Upper lobe of left lung (tissue), 6 donors: ENCODE measurements around the gene PRCP. TPM values are rescaled to one million over a fixed set of nuclear protein-coding genes. Genes with fewer than 3 reads are reported as not detected.

Experiments
- ATAC-seq, 2 donors: fragments of 200-7000 bp; cut with Tn5 transposase; one replicate each; pipeline ENCODE4 v1.9.1; 2022; ENCODE audit warnings: mild to moderate bottlenecking in 2 of 2, moderate library complexity in 2 of 2; ENCODE audit not compliant: low FRiP score in 2 of 2
- DNase-seq, 2 donors: peaks; one replicate each; pipeline ENCODE4 v3.0.0-alpha.2; 2019 to 2020
- H3K27ac ChIP-seq, 4 donors: fragments of 200-600 bp; sonication (generic); one replicate each; pipeline ENCODE4 v1.5.1; 2016 to 2019
- H3K27me3 ChIP-seq, 4 donors: fragments of 200-600 bp; sonication (generic); one replicate each; pipeline ENCODE4 v1.5.1; 2017 to 2019
- H3K36me3 ChIP-seq, 4 donors: fragments of 200-600 bp; sonication (generic); one replicate each; pipeline ENCODE4 v1.5.1; 2016 to 2019
- H3K4me1 ChIP-seq, 4 donors: fragments of 200-600 bp; sonication (generic); one replicate each; pipeline ENCODE4 v1.5.1; 2018 to 2019
- H3K4me3 ChIP-seq, 4 donors: fragments of 200-600 bp; sonication (generic); one replicate each; pipeline ENCODE4 v1.5.1; 2017 to 2019; ENCODE audit warnings: mild to moderate bottlenecking in 2 of 4, moderate library complexity in 1 of 4
- H3K9me3 ChIP-seq, 4 donors: fragments of 200-600 bp; sonication (generic); one replicate each; pipeline ENCODE4 v1.5.1; 2018 to 2019
- CTCF ChIP-seq, 6 experiments: fragments of 450-650 bp in 4 of 6; fragments of 200-600 bp in 2 of 6; sonication (generic) in 2 of 6; IDR thresholded peaks; one replicate each; pipeline ENCODE4 v1.5.1; 2016 to 2019; ENCODE audit warnings: antibody characterized with exemption in 6 of 6
- EP300 ChIP-seq, 4 donors: sonication (generic); formaldehyde crosslinking; IDR thresholded peaks; one replicate each; pipeline ENCODE4 v1.5.1; 2017; ENCODE audit warnings: antibody characterized with exemption in 4 of 4, control low read depth in 2 of 4
- POLR2A ChIP-seq, 4 donors: fragments of 450-650 bp; IDR thresholded peaks; one replicate each; pipeline ENCODE4 v1.5.1; 2016 to 2017; ENCODE audit warnings: antibody characterized with exemption in 4 of 4, mild to moderate bottlenecking in 2 of 4
- POLR2AphosphoS5 ChIP-seq, 2 donors: sonication (generic); formaldehyde crosslinking; IDR thresholded peaks; one replicate each; pipeline ENCODE4 v1.5.1; 2017; ENCODE audit warnings: antibody characterized with exemption in 2 of 2
- WGBS, 2 donors: methylation state at CpG; one replicate each; pipeline ENCODE4 v1.1.5; 2017 to 2018; 5-methylcytosine and 5-hydroxymethylcytosine counted together
- total RNA-seq, 6 donors: library from RNA; depleted of rRNA in 4 of 6; stranded (reverse); fragments of >200 nt in 4 of 6; gene quantifications; one replicate each; pipeline versions ENCODE4 v1.1.0 to v1.2.1, GENCODE V29; 2016 to 2021
- donor health status: DM: no; HTN: no; CAD: no; lungs with moderate emphysema.
- donor health status: DM: no; HTN: yes; CAD: no; lungs with severe emphysema.

Gene PRCP
- total RNA-seq, 6 donors from 2014 or later, result 11.5 to 84.5 (median 39.1) TPM

DNA sequence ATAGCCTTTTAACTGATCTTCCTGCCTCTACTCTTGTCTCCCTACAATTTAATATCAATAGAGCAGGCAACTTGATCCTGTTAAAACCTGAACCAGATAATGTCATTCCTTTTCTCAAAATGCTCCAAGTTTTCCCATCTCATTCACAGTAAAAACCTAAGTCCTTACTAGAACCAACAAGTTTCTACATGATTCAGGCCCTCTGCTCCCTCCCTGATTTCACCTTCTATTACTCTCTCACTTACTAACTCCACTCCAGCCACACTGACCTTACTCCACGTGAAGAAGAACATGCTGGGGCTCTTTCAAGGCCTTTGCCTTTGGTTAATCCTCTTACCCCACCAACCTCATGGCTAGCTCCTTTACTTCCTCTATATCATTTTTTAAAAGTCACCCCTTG lies 71.1 kb downstream of the PRCP start:
- WGBS, 2 donors, result 81 to 93% methylated on average over 1 of the region's 1 CpG
- Histone ChIP-seq H3K4me1 (no peaks in the 10 kb centered on the region), H3K27me3 (no peaks in the 10 kb centered on the region)

DNA sequence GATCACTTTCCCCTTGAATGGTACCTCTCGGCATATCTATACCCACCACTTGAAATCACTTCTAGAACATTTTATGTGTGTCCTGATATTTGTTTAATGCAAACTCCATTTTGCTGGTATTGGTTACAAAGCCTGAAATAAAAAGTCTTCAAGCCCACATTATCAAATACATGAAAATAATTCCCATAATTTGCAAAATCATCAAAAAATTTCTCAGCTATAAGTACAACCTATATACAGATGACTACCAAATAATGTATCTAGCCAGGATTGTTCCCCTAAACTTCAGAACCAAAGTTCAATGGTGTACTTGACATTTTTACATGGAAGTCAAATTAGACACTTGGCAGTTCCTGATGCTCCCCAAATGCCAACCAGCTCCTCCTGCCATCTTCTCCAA lies 71.8 kb downstream of the PRCP start:
- Histone ChIP-seq H3K36me3 (peaks cover 0 to 13% (median 0%) of the 10 kb centered on the region in 4 donors), H3K4me3 (no peak overlapping the region), H3K9me3 (no peaks in the 10 kb centered on the region), H3K4me1 (no peaks in the 10 kb centered on the region), H3K27me3 (no peaks in the 10 kb centered on the region), H3K27ac (no peak overlapping the region)
- DNase-seq, result no peak
- no peak for ATAC-seq
- TF ChIP-seq EP300 (IDR thresholded peaks at IDR 0.05), result no peak
- WGBS, 2 donors, result 92 to 95% methylated on average over 1 of the region's 1 CpG

More for the DNA sequence above, 71.1 kb downstream of the PRCP start:
- H3K4me3 ChIP-seq, result no peak overlapping the region
- H3K27ac ChIP-seq, result no peak overlapping the region
- H3K9me3 ChIP-seq, result no peaks in the 10 kb centered on the region
- DNase-seq, result no peak
- H3K36me3 ChIP-seq, result peaks cover 0 to 19% (median 0%) of the 10 kb centered on the region in 4 donors
- no peak for ATAC-seq
- no peak for TF ChIP-seq POLR2AphosphoS5 (IDR thresholded peaks at IDR 0.05)
- no peak for TF ChIP-seq EP300 (IDR thresholded peaks at IDR 0.05)
- no peak for TF ChIP-seq POLR2A (IDR thresholded peaks at IDR 0.05)
- no peak for TF ChIP-seq CTCF (IDR thresholded peaks at IDR 0.05)

- Histone ChIP-seq H3K4me1 (no peaks in the 10 kb centered on the region), H3K27ac (no peak overlapping the region), H3K27me3 (no peaks in the 10 kb centered on the region), H3K36me3 (peaks cover 0 to 8% (median 0%) of the 10 kb centered on the region in 4 donors), H3K4me3 (no peak overlapping the region), H3K9me3 (no peaks in the 10 kb centered on the region)
- TF ChIP-seq EP300 (IDR thresholded peaks at IDR 0.05) (no peak), POLR2A (IDR thresholded peaks at IDR 0.05) (no peak), POLR2AphosphoS5 (IDR thresholded peaks at IDR 0.05) (no peak), CTCF (IDR thresholded peaks at IDR 0.05) (no peak)
- ATAC-seq, result no peak
- no peak for DNase-seq
Observed at GRCh38 chr11:82826526-82826925, 73.7 kb downstream of the PRCP start.

DNA sequence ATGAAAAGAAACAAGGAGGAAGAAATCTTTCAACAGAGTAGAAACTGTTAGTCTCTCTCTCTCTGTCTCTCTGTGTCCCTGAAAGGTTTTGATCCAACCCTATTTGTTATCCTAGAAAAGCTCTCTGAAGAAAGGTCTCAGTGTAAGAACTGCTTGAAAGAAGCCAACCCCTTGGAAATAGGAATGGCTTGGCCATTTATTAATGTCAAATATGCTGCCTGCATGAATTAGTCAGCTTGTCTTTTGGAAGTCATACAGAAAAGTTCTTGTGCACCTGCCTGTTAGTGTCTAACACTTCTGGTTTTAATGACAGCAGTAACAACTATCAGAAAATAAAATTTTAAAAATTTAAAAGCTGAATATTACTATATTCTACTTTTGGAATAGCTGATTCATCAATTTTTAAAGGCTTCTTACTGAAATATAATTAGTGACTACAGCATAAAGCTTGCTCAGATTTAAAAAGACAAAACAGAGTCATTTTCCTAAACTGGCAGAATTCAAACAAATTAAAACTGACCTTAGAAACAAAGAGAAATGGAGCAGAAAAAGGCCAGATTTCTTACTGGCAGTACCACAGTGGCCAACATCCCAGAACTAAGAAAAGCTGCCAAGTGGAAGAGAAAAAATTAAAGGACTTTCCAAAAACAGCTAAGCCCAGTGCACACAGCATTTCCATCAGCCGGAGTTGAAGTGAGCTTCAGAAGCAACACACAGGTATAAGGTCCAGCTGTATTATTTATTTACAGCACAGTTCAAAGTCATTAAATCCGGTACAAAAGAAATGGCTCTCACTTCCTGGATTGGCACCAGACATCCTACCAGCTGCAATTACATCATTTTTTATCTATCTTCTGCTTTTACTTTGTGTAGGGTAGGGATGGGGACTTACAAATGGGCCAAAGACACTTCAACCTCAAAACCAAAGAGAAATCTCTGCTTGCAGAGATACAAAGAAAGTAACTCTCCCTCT lies 76.3 kb downstream of the PRCP start:
- ATAC-seq (no peak), DNase-seq (no peak)
- H3K9me3 ChIP-seq, result no peaks in the 10 kb centered on the region
- no peaks in the 10 kb centered on the region for H3K27me3 ChIP-seq
- WGBS, 2 donors, result 38 to 46% methylated on average over 2 of the region's 2 CpGs
- no peak for TF ChIP-seq POLR2A (IDR thresholded peaks at IDR 0.05)
- no peak for TF ChIP-seq CTCF (IDR thresholded peaks at IDR 0.05)
- no peak for TF ChIP-seq EP300 (IDR thresholded peaks at IDR 0.05)
- no peak for TF ChIP-seq POLR2AphosphoS5 (IDR thresholded peaks at IDR 0.05)
- H3K4me1 ChIP-seq, result no peaks in the 10 kb centered on the region
- no peak overlapping the region for H3K4me3 ChIP-seq
- no peak overlapping the region for H3K27ac ChIP-seq
- peaks cover 0 to 8% (median 0%) of the 10 kb centered on the region in 4 donors for H3K36me3 ChIP-seq

DNA sequence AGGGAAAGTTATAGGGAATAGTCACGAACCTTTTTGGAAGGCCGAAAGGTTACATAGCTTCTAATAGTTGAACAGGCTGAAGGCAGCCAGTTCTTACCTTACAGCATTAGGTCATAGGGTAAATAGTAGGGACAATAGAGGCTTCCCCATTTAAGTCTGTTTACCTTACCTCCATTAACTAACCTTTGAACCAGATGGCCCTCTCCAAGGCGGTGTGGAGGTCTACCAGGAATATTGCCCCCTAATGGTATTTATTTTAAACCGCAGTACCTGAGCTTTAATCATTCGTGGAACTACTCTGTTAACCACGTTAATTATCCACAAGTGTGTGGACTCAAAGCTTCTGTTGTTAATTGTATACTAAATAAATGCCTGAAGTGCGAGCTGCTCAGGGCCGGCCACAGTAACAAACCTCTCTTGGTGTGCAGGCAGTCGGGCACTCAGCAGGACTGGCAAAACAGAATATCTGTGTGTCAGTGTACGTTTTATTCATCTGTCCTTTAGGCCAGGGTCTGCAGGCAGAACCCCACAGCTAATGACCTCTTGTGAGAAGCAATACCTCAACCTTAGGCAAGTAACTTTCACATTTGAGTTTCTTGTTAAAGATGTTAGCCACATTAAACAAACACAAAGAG lies 81.7 kb downstream of the PRCP start:
- no peak for DNase-seq
- ATAC-seq, result no peak
- Histone ChIP-seq H3K27ac (no peak overlapping the region), H3K9me3 (no peaks in the 10 kb centered on the region), H3K4me3 (no peak overlapping the region), H3K4me1 (no peaks in the 10 kb centered on the region), H3K36me3 (no peaks in the 10 kb centered on the region), H3K27me3 (no peaks in the 10 kb centered on the region)
- 80 to 82% methylated on average over 10 of the region's 10 CpGs for WGBS, 2 donors
- TF ChIP-seq CTCF (IDR thresholded peaks at IDR 0.05) (no peak), POLR2AphosphoS5 (IDR thresholded peaks at IDR 0.05) (no peak), POLR2A (IDR thresholded peaks at IDR 0.05) (no peak), EP300 (IDR thresholded peaks at IDR 0.05) (no peak)
